ENCODE data around the gene IFT81.

- TF ChIP-seq POLR2A (IDR thresholded peaks at IDR 0.05) (no peak), CTCF (IDR thresholded peaks at IDR 0.05) (no peak), POLR2AphosphoS5 (IDR thresholded peaks at IDR 0.05) (no peak)
Observed at GRCh38 chr12:110174373-110174996, 50.3 kb downstream of the IFT81 start.

All from sigmoid colon (tissue), 4 donors.